Testis (tissue), 2 donors: ENCODE measurements around the gene DAPL1.

Experiments
- CTCF ChIP-seq, 3 experiments: fragments of 450-650 bp in 2 of 3; fragments of 200-600 bp in 1 of 3; sonication (generic) in 1 of 3; IDR thresholded peaks; one replicate each; pipeline ENCODE4 v1.5.1; 2016 to 2019; ENCODE audit warnings: antibody characterized with exemption in 3 of 3, mild to moderate bottlenecking in 2 of 3, moderate library complexity in 1 of 3
- POLR2A ChIP-seq: fragments of 450-650 bp; IDR thresholded peaks from one replicate; pipeline ENCODE4 v1.6.1; 2017; ENCODE audit warnings: antibody characterized with exemption, mild to moderate bottlenecking, moderate library complexity

- no peak for TF ChIP-seq POLR2A
- TF ChIP-seq CTCF (IDR thresholded peaks at IDR 0.05): no peak
Observed at GRCh38 chr2:158760887-158761286, 34.2 kb upstream of the DAPL1 start.
